Measurements from ENCODE around the gene ARIH2.

ARIH2 gene

GRCh38 chr3:48949376-48949717, 30.7 kb downstream of the ARIH2 start:
- peaks cover 21% of the 10 kb centered on the region for H3K79me1 ChIP-seq (replicated peaks; ENCODE audit: low read length, poor library complexity, severe bottlenecking)
- H2BK12ac ChIP-seq (ENCODE audit: low read length in 2 of 2) = no peak overlapping the region
- H3K14ac ChIP-seq (ENCODE audit: low read length in 2 of 2) = no peak overlapping the region
- peaks cover 3% of the 10 kb centered on the region for H3K4me1 ChIP-seq (ENCODE audit: control insufficient read depth, insufficient read depth, low read depth, low read length)
- WGBS = no CpG with 5 or more reads among the region's 2 CpGs
- no peak overlapping the region for H2AFZ ChIP-seq (ENCODE audit: low read depth, low read length)
- no peak overlapping the region for H3K18ac ChIP-seq (ENCODE audit: low read depth in 1 of 2, low read length in 2 of 2)
- no peak for DNase-seq
- H3K4ac ChIP-seq (ENCODE audit: low read depth in 1 of 2, low read length in 2 of 2) = no peak overlapping the region
- H2BK120ac ChIP-seq (ENCODE audit: low read depth, low read length) = no peak overlapping the region
- H3K27ac ChIP-seq (ENCODE audit: low read length, poor library complexity, severe bottlenecking) = no peak overlapping the region
- no peaks in the 10 kb centered on the region for H3K27me3 ChIP-seq (ENCODE audit: control insufficient read depth in 1 of 2, insufficient read depth in 1 of 2, low read length in 2 of 2)
- H4K91ac ChIP-seq (ENCODE audit: low read length) = no peak overlapping the region
- no peak overlapping the region for H2AK5ac ChIP-seq (ENCODE audit: low read length, severe bottlenecking)
- H4K8ac ChIP-seq (ENCODE audit: low read length) = no peak overlapping the region
- H3K4me3 ChIP-seq (ENCODE audit: insufficient read depth in 1 of 2, low read depth in 1 of 2, low read length in 2 of 2) = no peak overlapping the region
- H3K4me2 ChIP-seq (ENCODE audit: low read length, poor library complexity, severe bottlenecking) = no peak overlapping the region
- H3K9ac ChIP-seq (ENCODE audit: low read length) = no peak overlapping the region
- H2BK5ac ChIP-seq (ENCODE audit: low read depth, low read length, poor library complexity, severe bottlenecking) = no peak overlapping the region
- no peak overlapping the region for H3K23ac ChIP-seq (ENCODE audit: low read length in 2 of 2)
- H3K36me3 ChIP-seq (ENCODE audit: control insufficient read depth in 1 of 2, insufficient read depth in 2 of 2, low read depth in 1 of 2, low read length in 2 of 2) = peaks cover 7 to 10% of the 10 kb centered on the region in 2 experiments
- H3K9me3 ChIP-seq (ENCODE audit: control insufficient read depth, low read length) = no peaks in the 10 kb centered on the region
- no peak overlapping the region for H2BK15ac ChIP-seq (ENCODE audit: low read depth, poor library complexity, severe bottlenecking)

- Histone ChIP-seq H3K27ac (ENCODE audit: low read length, poor library complexity, severe bottlenecking) (no peak overlapping the region), H4K8ac (ENCODE audit: low read length) (no peak overlapping the region), H3K18ac (ENCODE audit: low read depth in 1 of 2, low read length in 2 of 2) (no peak overlapping the region), H3K4me1 (ENCODE audit: control insufficient read depth, insufficient read depth, low read depth, low read length) (peaks cover 3% of the 10 kb centered on the region), H2BK5ac (ENCODE audit: low read depth, low read length, poor library complexity, severe bottlenecking) (no peak overlapping the region), H4K91ac (ENCODE audit: low read length) (no peak overlapping the region), H3K23ac (ENCODE audit: low read length in 2 of 2) (no peak overlapping the region), H2AK5ac (ENCODE audit: low read length, severe bottlenecking) (no peak overlapping the region), H3K36me3 (ENCODE audit: control insufficient read depth in 1 of 2, insufficient read depth in 2 of 2, low read depth in 1 of 2, low read length in 2 of 2) (peaks cover 11 to 13% of the 10 kb centered on the region in 2 experiments), H2AFZ (ENCODE audit: low read depth, low read length) (no peak overlapping the region), H3K4me3 (ENCODE audit: insufficient read depth in 1 of 2, low read depth in 1 of 2, low read length in 2 of 2) (no peak overlapping the region), H3K27me3 (ENCODE audit: control insufficient read depth in 1 of 2, insufficient read depth in 1 of 2, low read length in 2 of 2) (no peaks in the 10 kb centered on the region), H3K4ac (ENCODE audit: low read depth in 1 of 2, low read length in 2 of 2) (no peak overlapping the region), H3K79me1 (replicated peaks; ENCODE audit: low read length, poor library complexity, severe bottlenecking) (peaks cover 20% of the 10 kb centered on the region), H2BK120ac (ENCODE audit: low read depth, low read length) (no peak overlapping the region), H2BK15ac (ENCODE audit: low read depth, poor library complexity, severe bottlenecking) (no peak overlapping the region), H3K9me3 (ENCODE audit: control insufficient read depth, low read length) (no peaks in the 10 kb centered on the region), H3K9ac (ENCODE audit: low read length) (no peak overlapping the region), H2BK12ac (ENCODE audit: low read length in 2 of 2) (no peak overlapping the region), H3K14ac (ENCODE audit: low read length in 2 of 2) (no peak overlapping the region), H3K4me2 (ENCODE audit: low read length, poor library complexity, severe bottlenecking) (no peak overlapping the region)
- DNase-seq = no peak
- WGBS = 100% methylated on average over 1 of the region's 1 CpG
These were observed 31.4 kb downstream of the ARIH2 start for GRCh38 chr3:48950051-48950450.

- Histone ChIP-seq H3K23ac (ENCODE audit: low read length in 2 of 2) (no peak overlapping the region), H3K36me3 (ENCODE audit: control insufficient read depth in 1 of 2, insufficient read depth in 2 of 2, low read depth in 1 of 2, low read length in 2 of 2) (peaks cover 11 to 13% of the 10 kb centered on the region in 2 experiments), H3K4me3 (ENCODE audit: insufficient read depth in 1 of 2, low read depth in 1 of 2, low read length in 2 of 2) (no peak overlapping the region), H4K91ac (ENCODE audit: low read length) (no peak overlapping the region), H2AK5ac (ENCODE audit: low read length, severe bottlenecking) (no peak overlapping the region), H3K4me2 (ENCODE audit: low read length, poor library complexity, severe bottlenecking) (no peak overlapping the region), H3K18ac (ENCODE audit: low read depth in 1 of 2, low read length in 2 of 2) (no peak overlapping the region), H2BK12ac (ENCODE audit: low read length in 2 of 2) (no peak overlapping the region), H2BK5ac (ENCODE audit: low read depth, low read length, poor library complexity, severe bottlenecking) (no peak overlapping the region), H2BK120ac (ENCODE audit: low read depth, low read length) (no peak overlapping the region), H3K4me1 (ENCODE audit: control insufficient read depth, insufficient read depth, low read depth, low read length) (peaks cover 3% of the 10 kb centered on the region), H2AFZ (ENCODE audit: low read depth, low read length) (no peak overlapping the region), H3K27me3 (ENCODE audit: control insufficient read depth in 1 of 2, insufficient read depth in 1 of 2, low read length in 2 of 2) (no peaks in the 10 kb centered on the region), H3K9me3 (ENCODE audit: control insufficient read depth, low read length) (no peaks in the 10 kb centered on the region), H3K9ac (ENCODE audit: low read length) (no peak overlapping the region), H4K8ac (ENCODE audit: low read length) (no peak overlapping the region), H3K14ac (ENCODE audit: low read length in 2 of 2) (no peak overlapping the region), H3K79me1 (replicated peaks; ENCODE audit: low read length, poor library complexity, severe bottlenecking) (peaks cover 14% of the 10 kb centered on the region), H3K27ac (ENCODE audit: low read length, poor library complexity, severe bottlenecking) (no peak overlapping the region), H2BK15ac (ENCODE audit: low read depth, poor library complexity, severe bottlenecking) (no peak overlapping the region), H3K4ac (ENCODE audit: low read depth in 1 of 2, low read length in 2 of 2) (no peak overlapping the region)
- WGBS = no CpG with 5 or more reads among the region's 4 CpGs
- DNase-seq = no peak
These were observed 33.1 kb downstream of the ARIH2 start for GRCh38 chr3:48951764-48952163.

GRCh38 chr3:48952510-48953118, 34.0 kb downstream of the ARIH2 start:
- no peak overlapping the region for H3K4me3 ChIP-seq (ENCODE audit: insufficient read depth in 1 of 2, low read depth in 1 of 2, low read length in 2 of 2)
- no peaks in the 10 kb centered on the region for H3K27me3 ChIP-seq (ENCODE audit: control insufficient read depth in 1 of 2, insufficient read depth in 1 of 2, low read length in 2 of 2)
- 89% methylated on average over 7 of the region's 8 CpGs for WGBS
- peaks cover 3% of the 10 kb centered on the region for H3K4me1 ChIP-seq (ENCODE audit: control insufficient read depth, insufficient read depth, low read depth, low read length)
- H3K9me3 ChIP-seq (ENCODE audit: control insufficient read depth, low read length) = no peaks in the 10 kb centered on the region
- no peak overlapping the region for H3K9ac ChIP-seq (ENCODE audit: low read length)
- no peak overlapping the region for H3K18ac ChIP-seq (ENCODE audit: low read depth in 1 of 2, low read length in 2 of 2)
- peaks cover 17% of the 10 kb centered on the region for H3K79me1 ChIP-seq (replicated peaks; ENCODE audit: low read length, poor library complexity, severe bottlenecking)
- no peak overlapping the region for H2BK12ac ChIP-seq (ENCODE audit: low read length in 2 of 2)
- H3K14ac ChIP-seq (ENCODE audit: low read length in 2 of 2) = no peak overlapping the region
- no peak for DNase-seq
- no peak overlapping the region for H2BK15ac ChIP-seq (ENCODE audit: low read depth, poor library complexity, severe bottlenecking)
- no peak overlapping the region for H3K4ac ChIP-seq (ENCODE audit: low read depth in 1 of 2, low read length in 2 of 2)
- no peak overlapping the region for H3K4me2 ChIP-seq (ENCODE audit: low read length, poor library complexity, severe bottlenecking)
- H2BK120ac ChIP-seq (ENCODE audit: low read depth, low read length) = no peak overlapping the region
- no peak overlapping the region for H2AK5ac ChIP-seq (ENCODE audit: low read length, severe bottlenecking)
- peaks cover 14 to 15% of the 10 kb centered on the region in 2 experiments for H3K36me3 ChIP-seq (ENCODE audit: control insufficient read depth in 1 of 2, insufficient read depth in 2 of 2, low read depth in 1 of 2, low read length in 2 of 2)
- no peak overlapping the region for H3K27ac ChIP-seq (ENCODE audit: low read length, poor library complexity, severe bottlenecking)
- H4K91ac ChIP-seq (ENCODE audit: low read length) = no peak overlapping the region
- H2BK5ac ChIP-seq (ENCODE audit: low read depth, low read length, poor library complexity, severe bottlenecking) = no peak overlapping the region
- H2AFZ ChIP-seq (ENCODE audit: low read depth, low read length) = no peak overlapping the region
- H4K8ac ChIP-seq (ENCODE audit: low read length) = no peak overlapping the region
- no peak overlapping the region for H3K23ac ChIP-seq (ENCODE audit: low read length in 2 of 2)

Measured in mesenchymal stem cell (in vitro differentiated cells and primary cell).